A549 (cell line): Measurements from ENCODE around the gene RELT.
A peak's percentile ranks its signal among the peaks of the same experiment; 100 is the strongest.

Experiments
- CTCF ChIP-seq: fragments of >200 bp; sonication (Bioruptor Twin); formaldehyde crosslinking; IDR thresholded peaks from 3 replicates; pipeline ENCODE4 v1.5.1; 2016
- EP300 ChIP-seq, 2 experiments: fragments of >200 bp; sonication (Bioruptor Twin); formaldehyde crosslinking; IDR thresholded peaks; 2 replicates in 1 of 2; 3 replicates in 1 of 2; pipeline ENCODE4 v1.6.1; 2016 to 2017
- JUNB ChIP-seq: fragments of >200 bp; sonication (Bioruptor Twin); formaldehyde crosslinking; IDR thresholded peaks from 2 replicates; pipeline ENCODE4 v1.6.1; 2016
- RAD21 ChIP-seq, 2 experiments: fragments of >200 bp in 1 of 2; sonication (Bioruptor Twin) in 1 of 2; formaldehyde crosslinking in 1 of 2; IDR thresholded peaks in 1 of 2; conservative IDR thresholded peaks in 1 of 2; 2 replicates in 1 of 2; 3 replicates in 1 of 2; pipeline ENCODE4 v1.6.1; 2012 to 2018; ENCODE audit warnings: inconsistent platforms in 1 of 2
- ZFP36 ChIP-seq: fragments of 450-650 bp; IDR thresholded peaks from 2 replicates; pipeline ENCODE4 v1.6.1; 2014; ENCODE audit warnings: borderline replicate concordance; ENCODE audit not compliant: partially characterized antibody
- TF ChIP-seq, protein P1 (sequence below): fragments of 200-600 bp; sonication (generic); IDR thresholded peaks from 2 replicates; pipeline ENCODE4 v1.6.1; 2016; ENCODE audit warnings: antibody characterized with exemption, mild to moderate bottlenecking, moderate library complexity
- TF ChIP-seq, protein P2 (sequence below): fragments of 450-650 bp; IDR thresholded peaks from 2 replicates; pipeline ENCODE4 v1.6.1; 2014; ENCODE audit warnings: antibody characterized with exemption

GRCh38 chr11:73340164-73340563 lies 36.0 kb upstream of the RELT start:
- TF ChIP-seq, protein P1, sequence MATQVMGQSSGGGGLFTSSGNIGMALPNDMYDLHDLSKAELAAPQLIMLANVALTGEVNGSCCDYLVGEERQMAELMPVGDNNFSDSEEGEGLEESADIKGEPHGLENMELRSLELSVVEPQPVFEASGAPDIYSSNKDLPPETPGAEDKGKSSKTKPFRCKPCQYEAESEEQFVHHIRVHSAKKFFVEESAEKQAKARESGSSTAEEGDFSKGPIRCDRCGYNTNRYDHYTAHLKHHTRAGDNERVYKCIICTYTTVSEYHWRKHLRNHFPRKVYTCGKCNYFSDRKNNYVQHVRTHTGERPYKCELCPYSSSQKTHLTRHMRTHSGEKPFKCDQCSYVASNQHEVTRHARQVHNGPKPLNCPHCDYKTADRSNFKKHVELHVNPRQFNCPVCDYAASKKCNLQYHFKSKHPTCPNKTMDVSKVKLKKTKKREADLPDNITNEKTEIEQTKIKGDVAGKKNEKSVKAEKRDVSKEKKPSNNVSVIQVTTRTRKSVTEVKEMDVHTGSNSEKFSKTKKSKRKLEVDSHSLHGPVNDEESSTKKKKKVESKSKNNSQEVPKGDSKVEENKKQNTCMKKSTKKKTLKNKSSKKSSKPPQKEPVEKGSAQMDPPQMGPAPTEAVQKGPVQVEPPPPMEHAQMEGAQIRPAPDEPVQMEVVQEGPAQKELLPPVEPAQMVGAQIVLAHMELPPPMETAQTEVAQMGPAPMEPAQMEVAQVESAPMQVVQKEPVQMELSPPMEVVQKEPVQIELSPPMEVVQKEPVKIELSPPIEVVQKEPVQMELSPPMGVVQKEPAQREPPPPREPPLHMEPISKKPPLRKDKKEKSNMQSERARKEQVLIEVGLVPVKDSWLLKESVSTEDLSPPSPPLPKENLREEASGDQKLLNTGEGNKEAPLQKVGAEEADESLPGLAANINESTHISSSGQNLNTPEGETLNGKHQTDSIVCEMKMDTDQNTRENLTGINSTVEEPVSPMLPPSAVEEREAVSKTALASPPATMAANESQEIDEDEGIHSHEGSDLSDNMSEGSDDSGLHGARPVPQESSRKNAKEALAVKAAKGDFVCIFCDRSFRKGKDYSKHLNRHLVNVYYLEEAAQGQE: no peak
- TF ChIP-seq RAD21 (conservative IDR thresholded peaks at IDR 0.05 in 1 of 2, IDR thresholded peaks at IDR 0.05 in 1 of 2) (no peak), CTCF (no peak), EP300 (IDR thresholded peaks at IDR 0.05) (no peak), JUNB (no peak), ZFP36 (peak; percentile 96)
- TF ChIP-seq, protein P2, sequence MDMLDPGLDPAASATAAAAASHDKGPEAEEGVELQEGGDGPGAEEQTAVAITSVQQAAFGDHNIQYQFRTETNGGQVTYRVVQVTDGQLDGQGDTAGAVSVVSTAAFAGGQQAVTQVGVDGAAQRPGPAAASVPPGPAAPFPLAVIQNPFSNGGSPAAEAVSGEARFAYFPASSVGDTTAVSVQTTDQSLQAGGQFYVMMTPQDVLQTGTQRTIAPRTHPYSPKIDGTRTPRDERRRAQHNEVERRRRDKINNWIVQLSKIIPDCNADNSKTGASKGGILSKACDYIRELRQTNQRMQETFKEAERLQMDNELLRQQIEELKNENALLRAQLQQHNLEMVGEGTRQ: no peak
